Karpas-422 (cell line): ENCODE data around the gene ATF4. TPM values are rescaled to one million over a fixed set of nuclear protein-coding genes. Genes with fewer than 3 reads are reported as not detected.

Experiments
- DNase-seq: peaks from one replicate; pipeline ENCODE4 v3.0.0-alpha.2; 2015
- H2AFZ ChIP-seq: fragments of 200-600 bp; sonication (generic); 2 replicates; pipeline ENCODE4 v1.6.1; 2014; ENCODE audit warnings: antibody characterized with exemption, low read length, mixed read lengths
- H3K27ac ChIP-seq: fragments of 200-600 bp; sonication (generic); 2 replicates; pipeline ENCODE4 v1.5.1; 2014; ENCODE audit warnings: mild to moderate bottlenecking, low read length, moderate library complexity
- H3K27me3 ChIP-seq: fragments of 200-600 bp; sonication (generic); 2 replicates; pipeline ENCODE4 v1.6.1; 2014; ENCODE audit warnings: low read length, mixed read lengths
- H3K36me3 ChIP-seq: fragments of 200-600 bp; sonication (generic); 2 replicates; pipeline ENCODE4 v1.6.1; 2014; ENCODE audit warnings: low read length, mixed read lengths; ENCODE audit not compliant: insufficient read depth
- H3K4me1 ChIP-seq: fragments of 200-600 bp; sonication (generic); 2 replicates; pipeline ENCODE4 v1.6.1; 2014; ENCODE audit warnings: mild to moderate bottlenecking, low read length, mixed read lengths
- H3K4me2 ChIP-seq: fragments of 200-600 bp; sonication (generic); 2 replicates; pipeline ENCODE4 v1.6.1; 2014; ENCODE audit warnings: low read length, low read depth, mild to moderate bottlenecking; ENCODE audit not compliant: poor library complexity, severe bottlenecking
- H3K4me3 ChIP-seq: fragments of 200-600 bp; sonication (generic); 2 replicates; pipeline ENCODE4 v1.5.1; 2014; ENCODE audit warnings: mild to moderate bottlenecking, antibody characterized with exemption, low read length, mixed read lengths
- H3K79me2 ChIP-seq: fragments of 200-600 bp; sonication (generic); 2 replicates; pipeline ENCODE4 v1.6.1; 2014; ENCODE audit warnings: mild to moderate bottlenecking, low read length, mixed read lengths
- H3K9ac ChIP-seq: fragments of 200-600 bp; sonication (generic); 2 replicates; pipeline ENCODE4 v1.6.0; 2014; ENCODE audit warnings: low read length
- H3K9me2 ChIP-seq: fragments of 200-600 bp; sonication (generic), shearing (Covaris generic); replicated peaks from 2 replicates; pipeline ENCODE4 v1.6.0; 2014; ENCODE audit warnings: mild to moderate bottlenecking, low read length, moderate library complexity; ENCODE audit not compliant: insufficient read depth
- H3K9me3 ChIP-seq: fragments of 300-700, 200-600 bp; sonication (generic); 2 replicates; pipeline ENCODE4 v1.6.1; 2014; ENCODE audit warnings: low read length, mixed read lengths
- H4K20me1 ChIP-seq: fragments of 200-600 bp; sonication (generic); 2 replicates; pipeline ENCODE4 v1.6.1; 2014; ENCODE audit warnings: mild to moderate bottlenecking, antibody characterized with exemption, low read length, low read depth; ENCODE audit not compliant: insufficient read depth
- total RNA-seq: library from RNA; depleted of rRNA; stranded (reverse); fragments of >200 nt; shearing (Covaris generic); gene quantifications from 2 replicates; pipeline ENCODE4 v1.2.3, GENCODE V29; 2014; ENCODE audit warnings: low replicate concordance

Gene ATF4
- total RNA-seq, 1 experiment from 2014 or later = 543 TPM

GRCh38 chr22:39511226-39511625 is 9.1 kb upstream of the ATF4 start:
- DNase-seq = no peak
- Histone ChIP-seq H3K36me3 (peaks cover 74% of the 10 kb centered on the region), H3K9me3 (no peaks in the 10 kb centered on the region), H4K20me1 (peaks cover 47% of the 10 kb centered on the region), H3K4me2 (no peak overlapping the region), H3K27me3 (no peaks in the 10 kb centered on the region), H3K27ac (no peak overlapping the region), H2AFZ (no peak overlapping the region), H3K4me3 (no peak overlapping the region), H3K79me2 (peaks cover 69% of the 10 kb centered on the region), H3K4me1 (peaks cover 29% of the 10 kb centered on the region), H3K9me2 (no peaks in the 10 kb centered on the region), H3K9ac (no peak overlapping the region)

GRCh38 chr22:39512026-39512425 is 8.3 kb upstream of the ATF4 start:
- Histone ChIP-seq H3K27ac (no peak overlapping the region), H3K4me3 (no peak overlapping the region), H3K9me2 (no peaks in the 10 kb centered on the region), H3K9ac (no peak overlapping the region), H4K20me1 (peaks cover 46% of the 10 kb centered on the region), H3K9me3 (no peaks in the 10 kb centered on the region), H3K36me3 (peaks cover 72% of the 10 kb centered on the region), H3K27me3 (no peaks in the 10 kb centered on the region), H3K4me2 (no peak overlapping the region), H2AFZ (no peak overlapping the region), H3K4me1 (peaks cover 31% of the 10 kb centered on the region), H3K79me2 (peaks cover 61% of the 10 kb centered on the region)
- DNase-seq = no peak

GRCh38 chr22:39513791-39514190 is 6.6 kb upstream of the ATF4 start:
- peaks cover 64% of the 10 kb centered on the region for H3K36me3 ChIP-seq
- no peak for DNase-seq

GRCh38 chr22:39514373-39514973 is 5.9 kb upstream of the ATF4 start:
- H3K27me3 ChIP-seq = no peaks in the 10 kb centered on the region
- peaks cover 48% of the 10 kb centered on the region for H3K4me1 ChIP-seq
- H3K9me2 ChIP-seq = no peaks in the 10 kb centered on the region
- DNase-seq = peak; percentile 75
- H2AFZ ChIP-seq = no peak overlapping the region
- no peak overlapping the region for H3K4me2 ChIP-seq
- H4K20me1 ChIP-seq = peaks cover 30% of the 10 kb centered on the region
- peaks cover 60% of the 10 kb centered on the region for H3K36me3 ChIP-seq
- peak overlapping the region; percentile 16; the same call in 1 of the 2 replicates for H3K9ac ChIP-seq
- no peaks in the 10 kb centered on the region for H3K9me3 ChIP-seq
- peaks cover 50% of the 10 kb centered on the region for H3K79me2 ChIP-seq
- H3K27ac ChIP-seq = peak overlapping the region; percentile 53; the same call in 1 of the 2 replicates
- no peak overlapping the region for H3K4me3 ChIP-seq

More at GRCh38 chr22:39513791-39514190, 6.6 kb upstream of the ATF4 start:
- Histone ChIP-seq H4K20me1 (peaks cover 37% of the 10 kb centered on the region), H3K4me2 (no peak overlapping the region), H3K27me3 (no peaks in the 10 kb centered on the region), H3K9ac (no peak overlapping the region), H3K27ac (no peak overlapping the region), H2AFZ (no peak overlapping the region), H3K4me3 (no peak overlapping the region), H3K9me3 (no peaks in the 10 kb centered on the region), H3K79me2 (peaks cover 53% of the 10 kb centered on the region), H3K9me2 (no peaks in the 10 kb centered on the region), H3K4me1 (peaks cover 42% of the 10 kb centered on the region)

- no peak for DNase-seq
- Histone ChIP-seq H3K27me3 (no peaks in the 10 kb centered on the region), H3K9me2 (no peaks in the 10 kb centered on the region), H3K4me3 (no peak overlapping the region), H2AFZ (no peak overlapping the region), H3K9me3 (no peaks in the 10 kb centered on the region), H3K79me2 (peaks cover 44% of the 10 kb centered on the region), H4K20me1 (peaks cover 25% of the 10 kb centered on the region), H3K4me1 (peaks cover 48% of the 10 kb centered on the region), H3K27ac (peak overlapping the region; percentile 53; the same call in 1 of the 2 replicates), H3K36me3 (peaks cover 55% of the 10 kb centered on the region), H3K9ac (no peak overlapping the region), H3K4me2 (no peak overlapping the region)
Observed at GRCh38 chr22:39515266-39516050, 4.9 kb upstream of the ATF4 start.

- peak overlapping the region; percentile 92 for H3K27ac ChIP-seq
- peaks cover 33% of the 10 kb centered on the region for H4K20me1 ChIP-seq
- peaks cover 45% of the 10 kb centered on the region for H3K79me2 ChIP-seq
- no peak for DNase-seq
- H2AFZ ChIP-seq = no peak overlapping the region
- peaks cover 60% of the 10 kb centered on the region for H3K4me1 ChIP-seq
- H3K9me2 ChIP-seq = no peaks in the 10 kb centered on the region
- H3K27me3 ChIP-seq = no peaks in the 10 kb centered on the region
- H3K4me2 ChIP-seq = no peak overlapping the region
- no peak overlapping the region for H3K9ac ChIP-seq
- no peak overlapping the region for H3K4me3 ChIP-seq
- peaks cover 58% of the 10 kb centered on the region for H3K36me3 ChIP-seq
- H3K9me3 ChIP-seq = no peaks in the 10 kb centered on the region
Observed at GRCh38 chr22:39517470-39517869, 2.9 kb upstream of the ATF4 start.

DNA sequence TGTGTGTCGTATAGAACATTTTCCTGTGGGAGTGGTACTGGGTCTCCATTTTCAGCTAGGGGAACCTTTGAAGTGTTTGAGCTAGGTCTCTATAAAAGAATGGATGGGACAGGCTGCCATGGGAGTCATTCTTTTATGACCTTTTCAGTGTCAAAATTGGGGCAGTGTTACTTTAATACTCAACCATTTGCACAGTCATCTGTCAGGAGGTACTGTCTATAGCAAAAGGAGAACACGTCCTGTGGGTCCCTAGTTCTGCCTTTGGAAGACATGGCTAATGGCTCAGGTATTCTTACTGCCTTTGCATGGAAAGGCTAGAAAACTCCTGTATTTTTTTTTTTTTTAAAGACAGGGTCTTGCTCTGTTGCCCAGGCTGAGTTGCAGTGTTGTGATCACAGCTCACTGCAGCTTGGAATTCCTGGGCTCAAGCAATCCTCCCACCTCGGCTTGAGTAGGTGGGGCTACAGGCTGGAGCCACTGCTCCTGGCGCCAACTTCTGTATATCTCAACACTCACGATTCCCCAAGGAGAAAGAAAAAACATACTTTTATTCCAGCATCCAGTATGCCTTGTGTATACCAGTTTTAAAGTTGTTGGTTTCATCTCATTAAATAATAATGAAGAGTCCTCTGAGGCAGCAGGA is 2.1 kb upstream of the ATF4 start:
- Histone ChIP-seq H3K4me1 (peaks cover 68% of the 10 kb centered on the region), H3K27me3 (no peaks in the 10 kb centered on the region), H2AFZ (no peak overlapping the region), H3K9ac (peak overlapping the region; percentile 99), H3K27ac (peak overlapping the region; percentile 92), H3K79me2 (peaks cover 49% of the 10 kb centered on the region), H3K4me2 (peak overlapping the region; percentile 84), H3K4me3 (peak overlapping the region; percentile 92), H3K9me3 (no peaks in the 10 kb centered on the region), H3K9me2 (no peaks in the 10 kb centered on the region), H4K20me1 (peaks cover 41% of the 10 kb centered on the region), H3K36me3 (peaks cover 65% of the 10 kb centered on the region)
- peak; percentile 51 for DNase-seq
